ENCODE measurements around the gene CSTB.

- no peak for TF ChIP-seq CTCF (IDR thresholded peaks at IDR 0.05; ENCODE audit: low read depth, low read length)
- TF ChIP-seq POLR2A (IDR thresholded peaks at IDR 0.05; ENCODE audit: extremely low read depth, insufficient read length), result no peak
- TF ChIP-seq MAX (IDR thresholded peaks at IDR 0.05; ENCODE audit: low read depth, low read length), result no peak
- no peak for TF ChIP-seq MYC (IDR thresholded peaks at IDR 0.05; ENCODE audit: low read depth, low read length)
Measured at GRCh38 chr21:43731476-43731875, 44.6 kb downstream of the CSTB start.
